Colonic mucosa (tissue), 4 donors: ENCODE results near the gene RNU7-1. TPM values are rescaled to one million over a fixed set of nuclear protein-coding genes. Genes with fewer than 3 reads are reported as not detected.
A peak's percentile ranks its signal among the peaks of the same experiment; 100 is the strongest.

Experiments
- DNase-seq: peaks from one replicate; pipeline ENCODE4 v3.0.0-alpha.2; 2020
- H3K27ac ChIP-seq: fragments of 200-600 bp; one replicate; pipeline ENCODE4 v1.8.0; 2021
- H3K27me3 ChIP-seq: fragments of 200-600 bp; one replicate; pipeline ENCODE4 v1.8.0; 2021
- H3K36me3 ChIP-seq: fragments of 200-600 bp; one replicate; pipeline ENCODE4 v1.8.0; 2021
- H3K4me1 ChIP-seq: fragments of 200-600 bp; one replicate; pipeline ENCODE4 v1.8.0; 2021; ENCODE audit warnings: mild to moderate bottlenecking
- H3K4me3 ChIP-seq: fragments of 200-600 bp; one replicate; pipeline ENCODE4 v1.8.0; 2021
- H3K9ac ChIP-seq, 2 donors: one replicate each; pipeline ENCODE4 v1.7.0; 2013; ENCODE audit warnings: control low read depth in 2 of 2, low read depth in 2 of 2, low read length in 2 of 2
- H3K9me3 ChIP-seq: fragments of 200-600 bp; one replicate; pipeline ENCODE4 v1.8.0; 2021
- CTCF ChIP-seq: fragments of 200-600 bp; IDR thresholded peaks from one replicate; pipeline ENCODE4 v1.8.0; 2022; ENCODE audit warnings: antibody characterized with exemption, mild to moderate bottlenecking
- intact Hi-C: fragments of 100-400 bp; cut with DNase I; formaldehyde crosslinking; loops from one replicate; pipeline ENCODE4 v1.14.1; 2022
- total RNA-seq, 2 donors: library from RNA; stranded (reverse); fragmentation: NEBNext Ultra II Directional in 1 of 2; extraction: Animal tissue kit (Norgen Biotek cat#: 25700) in 1 of 2; gene quantifications; one replicate each; pipeline ENCODE4 v1.2.1, GENCODE V29; 2021
- donor health status: healthy.
- donor health status: DM: no; HTN: no; CAD: no.
- donor health status: DM: no; HTN: no; CAD: no.

The RNU7-1 gene
- total RNA-seq, 2 donors from 2014 or later = not detected

GRCh38 chr12:6967651-6968100, 24.1 kb downstream of the RNU7-1 start:
- H3K9ac ChIP-seq = peak overlapping the region; percentile 15 to 99
- H3K27ac ChIP-seq = no peak overlapping the region
- H3K4me1 ChIP-seq = peaks cover 30% of the 10 kb centered on the region
- intact Hi-C loops = loop anchor here (5.0 kb wide), 1 partner anchor 100 kb away; the partner anchor contains the start of gene TPI1
- TF ChIP-seq CTCF = no peak
- no peak for DNase-seq
- H3K9me3 ChIP-seq = no peaks in the 10 kb centered on the region
- no peaks in the 10 kb centered on the region for H3K27me3 ChIP-seq
- H3K4me3 ChIP-seq = no peak overlapping the region
- peaks cover 5% of the 10 kb centered on the region for H3K36me3 ChIP-seq

- no peaks in the 10 kb centered on the region for H3K27me3 ChIP-seq
- no peak overlapping the region for H3K4me3 ChIP-seq
- no peak overlapping the region for H3K27ac ChIP-seq
- intact Hi-C loops = loop anchor here (5.0 kb wide), 1 partner anchor 101 kb away; the partner anchor contains the start of gene TPI1
- peaks cover 5% of the 10 kb centered on the region for H3K36me3 ChIP-seq
- peak overlapping the region in 1 of 2 donors; percentile 99 for H3K9ac ChIP-seq
- H3K4me1 ChIP-seq = peaks cover 30% of the 10 kb centered on the region
- DNase-seq = no peak
- H3K9me3 ChIP-seq = no peaks in the 10 kb centered on the region
- TF ChIP-seq CTCF = no peak
Observed at GRCh38 chr12:6968426-6968825, 24.8 kb downstream of the RNU7-1 start.

- intact Hi-C loops = no loop called here
- H3K9ac ChIP-seq = peak overlapping the region; percentile 97 to 99
- peak overlapping the region; percentile 85 for H3K27ac ChIP-seq
- no peaks in the 10 kb centered on the region for H3K27me3 ChIP-seq
- no peak for DNase-seq
- H3K4me3 ChIP-seq = peak overlapping the region; percentile 92
- peaks cover 5% of the 10 kb centered on the region for H3K36me3 ChIP-seq
- H3K4me1 ChIP-seq = peaks cover 23% of the 10 kb centered on the region
- no peaks in the 10 kb centered on the region for H3K9me3 ChIP-seq
- no peak for TF ChIP-seq CTCF
Observed at GRCh38 chr12:6970096-6970527, 26.5 kb downstream of the RNU7-1 start.

- H3K36me3 ChIP-seq = peaks cover 19% of the 10 kb centered on the region
- H3K9me3 ChIP-seq = no peaks in the 10 kb centered on the region
- H3K9ac ChIP-seq = no peak overlapping the region
- no peak for DNase-seq
- no peak overlapping the region for H3K4me3 ChIP-seq
- H3K27ac ChIP-seq = no peak overlapping the region
- no peaks in the 10 kb centered on the region for H3K27me3 ChIP-seq
- peaks cover 8% of the 10 kb centered on the region for H3K4me1 ChIP-seq
- TF ChIP-seq CTCF = no peak
- intact Hi-C loops = no loop called here
Observed at GRCh38 chr12:6974180-6974579, 30.6 kb downstream of the RNU7-1 start.

DNA sequence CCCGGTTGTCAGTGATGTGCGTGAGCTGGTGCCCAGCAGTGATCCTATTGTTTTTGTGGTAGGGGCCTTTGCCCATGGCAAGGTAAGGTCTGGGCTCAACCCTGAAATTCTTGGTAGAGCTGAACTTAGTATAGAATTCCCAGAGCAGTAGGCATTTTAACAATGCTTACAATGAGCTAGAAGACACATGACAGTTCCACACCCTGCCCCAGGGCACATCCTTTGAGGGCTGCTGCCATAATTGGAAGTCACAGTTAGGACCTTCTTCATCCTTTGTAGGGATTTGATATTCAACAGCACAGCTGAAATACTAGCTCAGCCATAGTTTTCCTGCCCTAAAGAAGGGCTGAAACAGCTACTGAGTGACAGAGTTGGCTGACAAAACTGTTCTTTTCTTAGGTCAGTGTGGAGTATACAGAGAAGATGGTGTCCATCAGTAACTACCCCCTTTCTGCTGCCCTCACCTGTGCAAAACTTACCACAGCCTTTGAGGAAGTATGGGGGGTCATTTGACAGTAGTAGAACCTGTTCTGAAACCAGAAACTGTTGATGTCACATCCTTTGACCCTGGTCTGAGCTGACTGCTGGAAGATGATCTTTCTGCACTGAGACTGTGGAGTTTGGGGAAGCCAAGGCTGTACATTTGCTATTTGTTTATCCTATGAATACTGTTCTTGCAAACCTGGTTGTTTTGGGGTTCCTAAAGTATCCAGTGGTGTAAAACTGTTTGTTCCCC, 31.8 kb downstream of the RNU7-1 start:
- intact Hi-C loops = loop anchor here (5.0 kb wide), 1 partner anchor 37 kb away; no protein-coding TSS in a partner anchor
- Histone ChIP-seq H3K27me3 (no peaks in the 10 kb centered on the region), H3K9me3 (no peaks in the 10 kb centered on the region), H3K27ac (no peak overlapping the region), H3K4me3 (no peak overlapping the region), H3K9ac (no peak overlapping the region), H3K36me3 (peaks cover 19% of the 10 kb centered on the region), H3K4me1 (peaks cover 4% of the 10 kb centered on the region)
- TF ChIP-seq CTCF = no peak
- DNase-seq = no peak
